Eye (tissue), 1 donor: ENCODE data around the gene RNF217.
"Not testable (repeated sequence)": the region's sequence is repeated elsewhere in the genome, so short reads cannot be mapped to it uniquely, and the experiment has no call there.

Experiments
- DNase-seq: peaks from one replicate; pipeline ENCODE4 v3.0.0-alpha.2; 2015

RNF217 gene

GRCh38 chr6:125102411-125102810 lies 140.2 kb downstream of the RNF217 start:
- DNase-seq = no peak

GRCh38 chr6:125102891-125103290 lies 140.7 kb downstream of the RNF217 start:
- DNase-seq = no peak

GRCh38 chr6:125104425-125104824 lies 142.2 kb downstream of the RNF217 start:
- peak; percentile 64 for DNase-seq

GRCh38 chr6:125107048-125107447 lies 144.8 kb downstream of the RNF217 start:
- DNase-seq = no peak

GRCh38 chr6:125107896-125108295 lies 145.7 kb downstream of the RNF217 start:
- DNase-seq = no peak

GRCh38 chr6:125110056-125110455 lies 147.8 kb downstream of the RNF217 start:
- no peak for DNase-seq

GRCh38 chr6:125111219-125111983 lies 149.2 kb downstream of the RNF217 start:
- no peak for DNase-seq

- no peak for DNase-seq
Observed at GRCh38 chr6:125112934-125113333, 150.7 kb downstream of the RNF217 start.

GRCh38 chr6:125114248-125114858 lies 152.1 kb downstream of the RNF217 start:
- peak; percentile 74 for DNase-seq

GRCh38 chr6:125116170-125116569 lies 153.9 kb downstream of the RNF217 start:
- DNase-seq = no peak

- DNase-seq = no peak
Observed at GRCh38 chr6:125116710-125117109, 154.5 kb downstream of the RNF217 start.

GRCh38 chr6:125117818-125118217 lies 155.6 kb downstream of the RNF217 start:
- DNase-seq = no peak

- DNase-seq = no peak
Observed at GRCh38 chr6:125120054-125120590, 157.9 kb downstream of the RNF217 start.

GRCh38 chr6:125121894-125122293 lies 159.7 kb downstream of the RNF217 start:
- DNase-seq = no peak

GRCh38 chr6:125123051-125123450 lies 160.8 kb downstream of the RNF217 start:
- no peak for DNase-seq

GRCh38 chr6:125123468-125124048 lies 161.3 kb downstream of the RNF217 start:
- DNase-seq = no peak

- no peak for DNase-seq
Observed at GRCh38 chr6:125124049-125124669, 161.9 kb downstream of the RNF217 start.

- not testable (repeated sequence) for DNase-seq
Observed at GRCh38 chr6:125125856-125126255, 163.6 kb downstream of the RNF217 start.

GRCh38 chr6:125129354-125129753 lies 167.1 kb downstream of the RNF217 start:
- DNase-seq = no peak

GRCh38 chr6:125132058-125132457 lies 169.8 kb downstream of the RNF217 start:
- DNase-seq = no peak

- no peak for DNase-seq
Observed at GRCh38 chr6:125136378-125136777, 174.1 kb downstream of the RNF217 start.

- no peak for DNase-seq
Observed at GRCh38 chr6:125138083-125138482, 175.8 kb downstream of the RNF217 start.

- DNase-seq = no peak
Observed at GRCh38 chr6:125140808-125141207, 178.6 kb downstream of the RNF217 start.
